Stimulated activated CD8-positive, alpha-beta memory T cell treated with anti-CD3 and anti-CD28 coated beads, Interleukin-15, amount 100 ng/mL, for 48 hours (primary cell): ENCODE data around the gene SSTR5.

Source experiments
- DNase-seq, 2 donors: peaks; one replicate each; pipeline ENCODE4 v3.0.0-alpha.2; 2020; ENCODE audit warnings: low read depth in 2 of 2

Gene SSTR5

DNA sequence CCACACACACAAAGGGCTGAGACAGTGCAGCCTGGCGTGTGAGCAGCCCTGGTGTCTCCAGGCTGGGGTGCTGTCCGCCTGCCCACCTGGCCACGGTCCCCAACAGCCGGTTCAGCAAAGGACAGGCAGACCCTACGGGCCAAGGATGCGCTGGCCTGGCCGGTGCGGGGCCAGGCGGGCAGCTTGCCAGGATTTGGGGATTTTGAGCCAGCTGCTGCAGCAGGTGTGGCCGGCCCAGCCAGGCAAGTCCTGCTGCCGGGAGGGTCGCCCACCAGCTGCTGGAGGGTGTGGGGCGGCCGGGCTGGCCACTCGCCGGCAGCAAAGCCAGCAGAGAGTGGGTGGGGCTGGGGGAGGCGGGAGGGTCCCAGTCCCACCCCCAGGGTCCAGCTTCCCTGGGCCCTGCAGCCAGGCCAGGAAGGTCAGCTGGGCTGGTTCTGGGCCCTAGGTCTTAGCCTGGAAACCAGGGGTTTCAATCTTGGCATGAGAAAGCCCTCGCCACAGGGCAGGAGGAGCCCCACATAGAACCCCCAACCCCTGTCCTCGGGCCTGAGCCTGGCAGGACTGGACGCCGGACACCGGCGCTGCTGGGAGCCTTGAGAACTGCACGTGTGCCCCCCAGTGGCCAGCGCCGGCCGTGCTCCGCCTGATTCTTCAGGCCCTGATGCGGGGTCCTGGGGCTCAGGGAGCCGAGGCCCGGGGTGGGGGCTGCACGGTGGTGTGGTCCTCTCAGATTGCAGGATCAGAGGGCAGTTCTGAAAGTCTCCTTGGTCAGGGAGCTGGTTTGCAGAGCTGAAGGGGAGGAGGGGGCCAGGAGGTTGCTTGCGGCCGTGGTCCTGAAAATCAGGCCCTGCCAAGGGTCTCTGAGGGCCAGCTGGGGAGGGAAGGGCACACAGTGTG is 17.6 kb upstream of the SSTR5 start:
- no peak for DNase-seq

DNA sequence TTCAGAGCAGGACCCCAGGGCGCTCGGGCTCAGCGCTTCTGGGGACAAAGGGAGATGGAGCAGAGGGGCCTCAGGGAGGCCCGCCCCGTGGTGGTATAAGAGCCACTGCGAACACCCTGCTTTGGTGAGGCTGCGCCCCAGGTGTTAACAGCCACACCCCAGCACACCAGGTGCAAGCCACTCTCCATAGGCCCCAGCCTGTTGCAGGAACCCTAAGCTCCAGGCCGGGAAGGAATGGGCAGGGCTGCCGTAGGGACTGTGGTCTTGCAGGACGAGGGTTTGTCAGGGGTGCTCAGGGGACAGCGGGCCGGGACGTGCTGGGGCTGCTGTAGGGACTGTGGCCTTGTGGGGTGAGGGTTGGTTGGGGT is 17.0 kb upstream of the SSTR5 start:
- no peak for DNase-seq

DNA sequence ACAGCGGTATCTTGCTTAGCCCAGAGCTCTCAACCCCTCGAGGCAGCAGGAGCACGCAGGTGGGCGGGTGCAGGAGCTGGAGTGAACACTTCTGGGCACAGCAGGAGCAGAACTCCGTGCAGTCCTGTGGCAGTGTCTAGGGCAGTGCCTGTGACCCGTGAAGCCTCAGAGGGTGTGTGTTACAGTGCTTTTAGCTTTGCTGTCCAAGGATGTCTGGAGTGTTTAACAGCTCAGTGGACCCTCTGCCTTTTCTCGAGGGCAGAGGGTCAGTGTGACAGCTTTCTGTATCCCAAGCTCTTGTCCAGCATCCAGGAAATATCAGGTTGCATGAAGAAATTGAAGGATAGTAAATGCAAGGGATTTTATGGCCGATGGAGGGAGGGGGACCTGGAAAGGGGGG is 16.4 kb upstream of the SSTR5 start:
- no peak for DNase-seq

DNA sequence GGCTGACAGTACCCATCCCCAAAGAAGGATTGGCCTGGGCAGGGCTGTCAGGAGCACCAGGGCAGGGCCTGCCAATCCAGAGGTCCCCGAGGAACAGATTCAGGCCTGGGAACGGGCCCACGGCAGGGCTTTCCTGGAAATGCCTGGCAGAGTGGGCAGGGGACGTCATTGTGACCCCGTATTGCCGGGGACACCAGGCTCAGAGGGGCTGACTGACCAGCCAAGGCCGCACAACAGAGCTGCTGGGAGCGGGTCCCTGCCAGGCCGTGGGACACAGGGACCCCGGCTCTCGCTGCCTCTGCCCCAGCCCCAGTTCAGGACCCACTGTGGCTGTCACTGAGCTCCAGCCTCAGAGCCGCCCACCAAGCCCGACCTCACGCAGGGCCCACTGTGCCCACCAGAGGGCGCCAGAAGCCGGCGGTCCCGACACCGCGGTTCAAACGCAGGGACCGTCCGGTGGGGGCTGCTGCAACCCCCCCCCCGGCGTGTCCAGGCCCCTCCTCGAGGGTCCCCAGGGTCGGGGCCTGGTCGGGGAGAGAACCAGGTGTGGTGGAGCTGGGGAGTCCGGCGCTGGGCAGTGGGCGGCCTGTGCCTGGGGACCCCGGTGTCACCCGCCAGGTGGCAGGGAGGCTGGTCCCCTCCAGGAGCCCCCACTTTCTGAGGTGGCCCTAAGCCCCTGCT is 15.2 kb upstream of the SSTR5 start:
- peak; percentile 32 to 39 for DNase-seq

GRCh38 chr16:1058216-1058615 is 14.3 kb upstream of the SSTR5 start:
- no peak for DNase-seq

DNA sequence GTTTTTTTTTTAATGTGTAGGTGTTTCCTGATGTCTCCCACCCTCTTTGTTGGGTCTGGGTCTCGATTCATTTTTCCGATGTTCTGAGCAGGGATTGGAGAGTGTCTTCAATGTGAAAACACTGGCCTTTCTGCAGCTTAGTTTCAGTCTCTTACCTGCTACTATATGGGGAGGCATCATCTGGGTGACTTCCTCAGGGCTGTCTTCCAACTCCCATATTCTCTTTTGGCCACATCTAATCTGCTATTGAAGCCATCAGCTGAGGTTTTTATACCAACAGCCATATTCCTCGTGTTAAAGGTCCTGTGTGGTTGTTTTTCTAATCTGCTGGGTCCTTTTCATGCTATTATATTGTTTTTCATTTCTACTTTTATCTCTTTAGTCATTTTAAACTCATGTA is 13.2 kb upstream of the SSTR5 start:
- no peak for DNase-seq

DNA sequence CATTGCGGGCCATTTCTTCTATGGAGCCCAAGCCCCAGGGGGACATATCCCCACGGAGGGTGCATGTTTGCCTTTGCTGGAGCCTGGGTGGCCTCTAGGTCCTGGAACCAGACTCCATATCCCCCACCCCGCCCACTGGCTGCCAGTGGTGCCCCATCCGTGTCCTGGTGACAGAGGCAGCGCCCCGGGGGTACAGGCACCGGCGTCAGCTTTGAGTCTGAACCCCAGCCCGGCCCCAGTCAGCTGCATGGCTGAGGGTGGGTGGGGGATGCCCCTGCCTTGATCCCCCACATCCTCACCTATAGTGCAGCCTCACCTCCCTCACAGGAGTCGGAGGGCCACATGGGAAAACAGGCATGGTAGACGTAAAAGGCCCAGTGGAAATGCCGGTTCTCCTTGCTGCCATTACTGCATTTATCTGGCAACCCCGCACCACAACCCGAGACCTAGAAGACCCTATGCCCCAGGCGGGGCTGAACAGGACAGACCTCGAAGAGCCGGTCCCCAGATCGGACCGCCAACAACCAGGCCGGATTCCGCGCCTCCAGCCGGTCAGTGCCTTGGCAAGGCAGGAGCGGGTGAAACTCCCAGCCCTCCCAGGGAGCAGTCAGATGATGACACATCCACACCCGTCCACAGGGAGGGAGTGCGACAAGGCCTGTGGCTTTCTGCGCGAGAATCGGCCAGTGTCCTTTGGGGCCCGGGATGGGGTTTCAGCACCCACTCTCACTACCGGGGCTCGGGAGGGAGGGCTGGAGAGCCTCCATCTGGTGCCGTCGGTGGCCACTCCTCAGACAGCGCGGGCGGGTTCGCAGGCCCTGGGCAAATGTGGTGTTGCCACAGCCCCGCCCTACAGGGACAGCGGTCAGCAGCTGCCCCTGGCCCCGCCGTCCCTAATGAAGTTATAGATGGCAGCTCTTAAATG is 11.9 kb upstream of the SSTR5 start:
- no peak for DNase-seq

DNA sequence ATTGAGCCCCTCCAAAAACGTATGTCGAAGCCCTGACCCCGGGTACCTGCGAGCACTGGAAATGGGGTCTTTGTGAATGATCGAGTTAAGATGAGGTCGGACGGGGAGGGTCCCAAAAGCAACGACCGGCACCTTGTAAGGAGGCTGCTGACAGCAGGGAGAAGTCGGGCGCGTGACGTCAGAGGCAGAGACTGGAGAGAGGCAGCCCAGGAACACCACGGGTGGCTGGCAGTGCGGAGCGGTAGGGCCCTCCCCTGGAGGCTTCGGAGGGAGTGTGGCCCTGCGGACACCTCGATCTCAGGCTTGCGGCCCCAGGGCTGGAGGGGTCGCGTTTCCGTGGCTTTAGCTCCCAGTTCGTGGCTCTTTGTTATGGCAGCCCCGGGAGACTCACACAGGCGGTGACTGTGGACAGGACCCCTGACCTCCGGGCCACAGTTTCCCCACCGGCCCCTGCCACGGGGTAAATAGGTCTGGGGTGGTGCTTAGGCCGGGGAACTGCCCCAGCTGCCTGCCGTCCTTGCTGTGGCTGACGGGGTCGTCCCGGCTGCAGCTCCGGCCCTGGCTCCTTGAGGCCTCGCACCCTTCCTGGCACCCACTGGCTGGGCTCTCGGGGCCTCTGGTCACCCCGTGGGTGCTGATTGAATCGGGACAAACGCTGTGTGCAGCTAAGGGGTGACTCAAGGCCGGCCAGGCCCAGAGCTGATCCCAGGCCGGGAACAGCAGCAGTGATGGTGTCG is 10.6 kb upstream of the SSTR5 start:
- no peak for DNase-seq

GRCh38 chr16:1062895-1063294 is 9.7 kb upstream of the SSTR5 start:
- no peak for DNase-seq

DNA sequence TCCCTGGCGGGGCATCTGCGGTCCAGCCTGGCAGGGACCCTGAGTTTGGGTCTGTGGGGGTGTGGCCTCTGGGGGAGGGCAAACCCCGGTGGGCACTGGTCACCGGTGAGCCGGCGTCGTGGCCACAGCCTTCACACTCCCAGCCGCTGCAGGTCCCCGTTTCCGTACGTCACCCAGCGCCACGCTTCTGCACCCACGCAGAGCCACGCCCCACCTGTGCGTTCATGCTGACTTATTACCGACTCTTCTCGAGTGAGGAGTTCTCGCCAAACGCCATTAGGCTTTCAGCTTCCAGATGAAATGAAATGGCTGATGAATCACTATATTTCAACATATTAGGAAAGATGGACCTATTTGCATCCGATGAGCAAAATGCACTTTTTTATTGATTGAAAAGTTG is 8.8 kb upstream of the SSTR5 start:
- no peak for DNase-seq

- DNase-seq, result no peak
These were observed 6.9 kb upstream of the SSTR5 start for GRCh38 chr16:1065469-1066128.

- no peak for DNase-seq
These were observed 5.9 kb upstream of the SSTR5 start for GRCh38 chr16:1066584-1067172.

GRCh38 chr16:1067629-1068028 is 4.9 kb upstream of the SSTR5 start:
- no peak for DNase-seq

DNA sequence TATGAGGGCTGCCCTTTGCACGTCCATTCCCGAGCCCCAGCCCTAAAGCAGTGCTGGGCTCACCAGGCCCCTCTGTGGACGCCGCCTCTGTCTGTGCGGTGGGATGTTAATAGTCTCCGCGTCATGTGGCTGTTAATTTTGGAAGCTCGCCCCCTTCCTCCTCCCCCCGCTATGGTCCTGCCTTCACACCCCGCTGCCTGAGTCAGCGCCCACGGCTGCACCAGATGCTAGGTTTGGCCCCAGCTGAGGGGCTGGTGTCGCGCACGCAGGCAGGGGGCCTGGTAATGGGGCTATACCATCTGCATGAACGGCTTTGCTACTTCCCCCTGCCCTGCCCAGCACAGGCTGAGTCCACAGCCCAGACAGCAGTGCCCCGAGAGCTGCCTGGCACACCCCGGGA is 4.1 kb upstream of the SSTR5 start:
- no peak for DNase-seq

GRCh38 chr16:1069154-1069553 is 3.4 kb upstream of the SSTR5 start:
- DNase-seq, result no peak

DNA sequence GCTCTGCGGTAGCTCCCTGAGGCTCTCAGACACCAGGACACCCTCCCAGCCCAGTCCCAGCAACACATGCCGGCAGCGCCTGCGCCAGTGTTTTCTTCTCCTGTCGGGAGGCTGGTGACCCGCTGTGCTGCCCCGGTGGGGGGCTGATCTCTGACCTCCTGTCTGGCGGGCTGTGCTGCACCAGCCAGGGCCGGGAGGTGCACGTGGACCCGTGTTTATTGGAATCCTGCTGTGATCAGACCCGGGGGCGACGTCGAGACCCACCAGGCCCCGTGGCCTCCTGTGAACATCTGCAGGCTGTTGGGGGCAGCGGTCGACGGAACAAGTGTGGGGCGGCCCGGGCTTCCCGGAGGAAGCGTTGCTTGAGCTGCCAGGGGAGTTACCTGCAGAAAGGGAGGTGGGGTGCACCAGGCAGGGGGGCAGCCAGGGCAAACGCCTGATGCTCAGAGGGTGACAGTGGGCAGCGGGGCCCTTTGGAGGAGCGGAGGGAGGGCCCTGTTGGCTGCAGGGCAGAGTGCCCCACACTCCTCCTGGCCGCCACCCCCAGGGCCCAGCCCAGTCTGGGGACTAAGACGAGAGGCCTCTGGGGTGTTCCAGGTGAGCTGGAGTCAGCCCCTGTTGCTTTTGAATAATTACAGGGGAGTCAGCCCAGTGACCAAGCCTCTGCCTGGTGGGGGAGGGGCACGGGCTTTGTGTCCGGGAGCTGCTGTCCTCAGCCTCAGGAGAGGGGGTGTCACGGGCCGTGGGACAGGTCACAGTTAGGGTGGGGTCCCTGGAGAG is 2.3 kb upstream of the SSTR5 start:
- no peak for DNase-seq

- DNase-seq, result no peak
These were observed 1.6 kb upstream of the SSTR5 start for GRCh38 chr16:1070864-1071408.

- DNase-seq, result no peak
These were observed 854 bp upstream of the SSTR5 start for GRCh38 chr16:1071561-1072225.

GRCh38 chr16:1073262-1073558 is 663 bp downstream of the SSTR5 start:
- no peak for DNase-seq
